Type B pancreatic cell (in vitro differentiated cells): ENCODE results near the gene TSPAN15. TPM values are rescaled to one million over a fixed set of nuclear protein-coding genes. Genes with fewer than 3 reads are reported as not detected.

Source experiments
- DNase-seq: peaks from one replicate; pipeline ENCODE4 v3.0.0; 2021; ENCODE audit warnings: mixed read lengths; ENCODE audit not compliant: unreplicated experiment; ENCODE audit errors: extremely low spot score
- H3K27ac Mint-ChIP-seq: 2 replicates; pipeline ENCODE4 v1.8.0; 2021; ENCODE audit warnings: mild to moderate bottlenecking, mixed read lengths
- H3K27me3 Mint-ChIP-seq: 2 replicates; pipeline ENCODE4 v1.8.0; 2021; ENCODE audit warnings: mixed read lengths
- H3K36me3 Mint-ChIP-seq: 2 replicates; pipeline ENCODE4 v1.8.0; 2021; ENCODE audit warnings: mixed read lengths
- H3K4me1 Mint-ChIP-seq: one replicate; pipeline ENCODE4 v1.8.0; 2021; ENCODE audit warnings: mixed read lengths; ENCODE audit not compliant: unreplicated experiment
- H3K4me3 Mint-ChIP-seq: 2 replicates; pipeline ENCODE4 v1.8.0; 2021; ENCODE audit warnings: mild to moderate bottlenecking, mixed read lengths
- H3K9me3 Mint-ChIP-seq: 2 replicates; pipeline ENCODE4 v1.8.0; 2021; ENCODE audit warnings: mixed read lengths
- CTCF ChIP-seq: fragments of 200-600 bp; sonication (generic); conservative IDR thresholded peaks from 2 replicates; pipeline ENCODE4 v1.5.0; 2021; ENCODE audit warnings: antibody characterized with exemption, mild to moderate bottlenecking
- total RNA-seq: library from RNA; stranded (reverse); gene quantifications from 2 replicates; pipeline ENCODE4 v1.2.1, GENCODE V29; 2021; ENCODE audit warnings: low replicate concordance

The TSPAN15 gene
- total RNA-seq, 1 donor from 2014 or later = 19.7 TPM

- peak; percentile 64 for DNase-seq
- H3K9me3 Mint-ChIP-seq = no peaks in the 10 kb centered on the region
- peak overlapping the region; percentile 53 for H3K27ac Mint-ChIP-seq
- H3K4me3 Mint-ChIP-seq = no peak overlapping the region
- peaks cover 8% of the 10 kb centered on the region for H3K4me1 Mint-ChIP-seq
- H3K27me3 Mint-ChIP-seq = peaks cover 14% of the 10 kb centered on the region
- H3K36me3 Mint-ChIP-seq = no peaks in the 10 kb centered on the region
- TF ChIP-seq CTCF = no peak
These were observed 54.5 kb downstream of the TSPAN15 start for GRCh38 chr10:69505636-69506318.

- Mint-ChIP-seq H3K4me1 (peaks cover 8% of the 10 kb centered on the region), H3K27ac (peak overlapping the region; percentile 53), H3K27me3 (peaks cover 21% of the 10 kb centered on the region), H3K4me3 (no peak overlapping the region), H3K9me3 (no peaks in the 10 kb centered on the region), H3K36me3 (no peaks in the 10 kb centered on the region)
- no peak for DNase-seq
- no peak for TF ChIP-seq CTCF
These were observed 55.2 kb downstream of the TSPAN15 start for GRCh38 chr10:69506487-69506833.

DNA sequence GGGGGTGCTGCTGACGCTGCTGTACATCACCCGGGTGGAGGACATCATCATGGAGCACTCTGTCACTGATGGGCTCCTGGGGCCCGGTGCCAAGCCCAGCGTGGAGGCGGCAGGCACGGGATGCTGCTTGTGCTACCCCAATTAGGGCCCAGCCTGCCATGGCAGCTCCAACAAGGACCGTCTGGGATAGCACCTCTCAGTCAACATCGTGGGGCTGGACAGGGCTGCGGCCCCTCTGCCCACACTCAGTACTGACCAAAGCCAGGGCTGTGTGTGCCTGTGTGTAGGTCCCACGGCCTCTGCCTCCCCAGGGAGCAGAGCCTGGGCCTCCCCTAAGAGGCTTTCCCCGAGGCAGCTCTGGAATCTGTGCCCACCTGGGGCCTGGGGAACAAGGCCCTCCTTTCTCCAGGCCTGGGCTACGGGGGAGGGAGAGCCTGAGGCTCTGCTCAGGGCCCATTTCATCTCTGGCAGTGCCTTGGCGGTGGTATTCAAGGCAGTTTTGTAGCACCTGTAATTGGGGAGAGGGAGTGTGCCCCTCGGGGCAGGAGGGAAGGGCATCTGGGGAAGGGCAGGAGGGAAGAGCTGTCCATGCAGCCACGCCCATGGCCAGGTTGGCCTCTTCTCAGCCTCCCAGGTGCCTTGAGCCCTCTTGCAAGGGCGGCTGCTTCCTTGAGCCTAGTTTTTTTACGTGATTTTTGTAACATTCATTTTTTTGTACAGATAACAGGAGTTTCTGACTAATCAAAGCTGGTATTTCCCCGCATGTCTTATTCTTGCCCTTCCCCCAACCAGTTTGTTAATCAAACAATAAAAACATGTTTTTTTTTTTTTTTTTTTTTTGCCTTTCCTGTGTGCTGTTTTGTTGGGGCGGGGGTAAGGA lies 55.8 kb downstream of the TSPAN15 start:
- H3K36me3 Mint-ChIP-seq = no peaks in the 10 kb centered on the region
- H3K4me3 Mint-ChIP-seq = peak overlapping the region; percentile 67
- no peaks in the 10 kb centered on the region for H3K9me3 Mint-ChIP-seq
- peak overlapping the region; percentile 70 for H3K27ac Mint-ChIP-seq
- peak; percentile 64 for DNase-seq
- H3K27me3 Mint-ChIP-seq = peaks cover 27% of the 10 kb centered on the region
- peaks cover 8% of the 10 kb centered on the region for H3K4me1 Mint-ChIP-seq
- TF ChIP-seq CTCF = no peak

DNA sequence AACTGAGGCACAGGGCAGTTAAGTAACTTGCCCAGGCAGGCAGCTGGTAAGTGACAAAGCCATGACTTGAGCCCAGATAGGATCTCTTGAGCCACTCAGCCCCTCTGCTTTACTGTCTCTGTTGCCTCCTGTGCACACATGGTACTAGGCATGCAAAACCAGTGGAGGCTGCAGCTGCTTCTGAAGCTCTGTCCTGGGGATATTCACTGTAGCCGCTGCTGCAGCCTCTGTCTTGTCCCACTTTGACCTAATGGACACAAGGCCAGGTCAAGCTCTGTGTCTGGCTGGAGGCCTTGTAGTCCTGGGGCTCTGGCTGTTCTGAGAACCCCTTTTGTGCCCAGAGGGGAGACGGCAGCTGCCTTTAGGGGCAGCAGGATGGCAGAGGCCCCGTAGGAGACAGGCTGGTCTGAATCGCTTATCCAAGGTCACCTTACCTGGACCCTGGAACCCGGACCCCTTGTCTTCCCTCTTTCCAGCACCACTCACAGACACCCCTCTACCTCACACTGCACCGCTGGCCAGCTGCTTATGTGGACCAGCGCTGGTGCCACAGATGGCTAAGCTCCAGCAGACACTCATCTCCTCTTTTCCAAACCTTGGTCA lies 57.6 kb downstream of the TSPAN15 start:
- Mint-ChIP-seq H3K27me3 (peaks cover 38% of the 10 kb centered on the region), H3K27ac (no peak overlapping the region), H3K9me3 (no peaks in the 10 kb centered on the region), H3K36me3 (no peaks in the 10 kb centered on the region), H3K4me1 (peaks cover 8% of the 10 kb centered on the region), H3K4me3 (no peak overlapping the region)
- no peak for TF ChIP-seq CTCF
- DNase-seq = no peak

- DNase-seq = no peak
- Mint-ChIP-seq H3K4me3 (no peak overlapping the region), H3K36me3 (no peaks in the 10 kb centered on the region), H3K9me3 (no peaks in the 10 kb centered on the region), H3K4me1 (peaks cover under 1% of the 10 kb centered on the region), H3K27me3 (peaks cover 52% of the 10 kb centered on the region), H3K27ac (no peak overlapping the region)
- TF ChIP-seq CTCF = no peak
These were observed 61.6 kb downstream of the TSPAN15 start for GRCh38 chr10:69512901-69513300.
